Measurements from ENCODE around the gene FHIP1A.

Gene FHIP1A

GRCh38 chr4:151408630-151409469 is at the start of gene FHIP1A:
Gene FHIP1A, plus strand, starts transcription at chr4:151409176. Its CDS starts 157,084 bp downstream, at chr4:151566260.
- CTCF ChIA-PET: interaction anchor here (0.6 kb wide), 1 partner anchor 14 kb away, joined by 3 read pairs; no protein-coding TSS in a partner anchor
- POLR2A ChIA-PET: no interaction called here
- DNase-seq (ENCODE audit: extremely low spot score): peak; percentile 86
- TF ChIP-seq, protein P1, sequence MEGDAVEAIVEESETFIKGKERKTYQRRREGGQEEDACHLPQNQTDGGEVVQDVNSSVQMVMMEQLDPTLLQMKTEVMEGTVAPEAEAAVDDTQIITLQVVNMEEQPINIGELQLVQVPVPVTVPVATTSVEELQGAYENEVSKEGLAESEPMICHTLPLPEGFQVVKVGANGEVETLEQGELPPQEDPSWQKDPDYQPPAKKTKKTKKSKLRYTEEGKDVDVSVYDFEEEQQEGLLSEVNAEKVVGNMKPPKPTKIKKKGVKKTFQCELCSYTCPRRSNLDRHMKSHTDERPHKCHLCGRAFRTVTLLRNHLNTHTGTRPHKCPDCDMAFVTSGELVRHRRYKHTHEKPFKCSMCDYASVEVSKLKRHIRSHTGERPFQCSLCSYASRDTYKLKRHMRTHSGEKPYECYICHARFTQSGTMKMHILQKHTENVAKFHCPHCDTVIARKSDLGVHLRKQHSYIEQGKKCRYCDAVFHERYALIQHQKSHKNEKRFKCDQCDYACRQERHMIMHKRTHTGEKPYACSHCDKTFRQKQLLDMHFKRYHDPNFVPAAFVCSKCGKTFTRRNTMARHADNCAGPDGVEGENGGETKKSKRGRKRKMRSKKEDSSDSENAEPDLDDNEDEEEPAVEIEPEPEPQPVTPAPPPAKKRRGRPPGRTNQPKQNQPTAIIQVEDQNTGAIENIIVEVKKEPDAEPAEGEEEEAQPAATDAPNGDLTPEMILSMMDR (IDR thresholded peaks at IDR 0.05; ENCODE audit: control extremely low read depth, extremely low read depth, low read depth, missing control alignments): no peak

DNA sequence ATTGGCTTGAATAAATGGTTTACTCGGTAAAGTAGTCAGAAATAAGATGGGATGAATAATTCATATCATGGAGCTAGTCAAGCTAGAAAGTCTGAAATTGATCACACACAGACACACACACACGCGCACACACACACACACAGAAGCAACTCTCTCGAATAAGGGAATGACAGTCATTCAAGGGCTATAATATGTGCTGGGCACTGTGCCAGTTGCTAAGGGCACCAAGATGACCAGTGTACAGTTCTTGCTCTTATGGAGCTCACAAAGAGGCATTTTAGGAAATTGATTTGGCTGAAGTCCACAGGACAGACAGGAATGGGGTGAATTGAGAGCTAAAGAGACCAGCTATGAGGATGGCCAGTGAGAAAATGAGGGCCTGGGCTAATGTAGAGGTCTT is 49.4 kb upstream of the FHIP1A start:
- CTCF ChIA-PET: interaction anchor here (1.1 to 1.7 kb wide), 3 partner anchors 19 to 83 kb away, joined by 3 to 5 read pairs (median 5); partner anchors contain the start of gene PRSS48
- DNase-seq (ENCODE audit: extremely low spot score): no peak
- POLR2A ChIA-PET: no interaction called here
- TF ChIP-seq, protein P1 (IDR thresholded peaks at IDR 0.05; ENCODE audit: control extremely low read depth, extremely low read depth, low read depth, missing control alignments): no peak

DNA sequence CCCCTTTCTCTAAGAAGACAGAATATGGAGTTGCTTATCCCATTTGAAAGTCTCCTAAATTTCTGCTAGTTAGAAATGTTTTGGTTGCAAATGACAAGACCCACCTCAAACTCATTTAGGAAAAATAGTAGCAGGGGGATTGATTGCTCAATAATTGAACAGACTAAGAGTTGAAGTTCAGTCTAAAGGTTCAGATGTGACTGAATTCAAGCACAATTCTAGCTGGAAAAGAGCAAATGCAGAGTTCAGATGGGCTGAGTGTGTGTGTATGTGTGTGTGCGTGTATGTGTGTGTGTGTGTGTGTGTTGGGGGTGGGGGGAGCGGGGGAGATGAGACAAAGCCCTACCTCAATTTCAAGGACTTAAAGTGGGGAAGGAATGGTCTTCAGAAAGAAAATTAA is 47.9 kb upstream of the FHIP1A start:
- CTCF ChIA-PET: no interaction called here
- no peak for DNase-seq (ENCODE audit: extremely low spot score)
- POLR2A ChIA-PET: no interaction called here
- TF ChIP-seq, protein P1 (IDR thresholded peaks at IDR 0.05; ENCODE audit: control extremely low read depth, extremely low read depth, low read depth, missing control alignments): no peak

GRCh38 chr4:151361966-151362365 is 47.0 kb upstream of the FHIP1A start:
- ChIA-PET CTCF (interaction anchor here (1.3 to 1.7 kb wide), 7 partner anchors 7 to 504 kb away, joined by 3 to 6 read pairs (median 4); partner anchors contain the start of gene PRSS48), POLR2A (no interaction called here)
- TF ChIP-seq, protein P1 (IDR thresholded peaks at IDR 0.05; ENCODE audit: control extremely low read depth, extremely low read depth, low read depth, missing control alignments): no peak
- DNase-seq (ENCODE audit: extremely low spot score): no peak

DNA sequence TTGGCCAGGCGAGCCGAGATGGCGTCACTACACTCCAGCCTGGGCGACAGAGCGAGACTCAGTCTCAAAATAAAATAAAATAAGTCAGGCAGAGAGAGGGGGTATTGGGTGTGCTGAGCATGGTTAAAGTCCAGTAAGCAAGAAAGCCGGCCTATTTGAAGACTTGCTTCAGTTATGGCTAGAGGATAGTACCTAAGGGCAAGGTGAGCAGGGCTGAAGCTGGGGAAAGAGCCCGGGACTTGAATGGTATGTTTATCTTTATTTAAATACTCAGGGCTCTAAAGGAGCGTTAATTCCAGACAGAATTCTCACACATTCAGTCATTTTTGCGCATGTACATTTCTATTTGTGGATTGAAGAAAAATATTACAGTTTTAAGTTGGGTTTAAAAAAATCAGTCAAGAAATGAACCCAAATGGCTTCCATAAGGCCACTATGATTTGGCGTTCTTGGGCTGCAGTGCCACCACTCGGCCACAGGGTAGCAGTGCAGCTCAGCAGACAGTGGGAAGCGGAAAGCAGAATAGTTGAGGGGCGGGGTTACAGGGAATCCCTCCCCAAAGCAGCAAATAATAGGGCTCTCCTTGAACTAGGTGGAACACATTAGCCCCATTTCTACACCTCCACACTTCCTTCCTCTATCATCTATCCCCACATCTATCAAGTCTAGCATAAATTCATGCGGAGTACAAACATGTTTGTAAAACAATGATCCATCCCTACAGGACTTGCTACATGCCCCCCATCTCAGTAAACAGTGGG is 46.4 kb upstream of the FHIP1A start:
- DNase-seq (ENCODE audit: extremely low spot score): peak; percentile 83
- ChIA-PET POLR2A (no interaction called here), CTCF (interaction anchor here (0.9 to 1.7 kb wide), 8 partner anchors 8 to 503 kb away, joined by 3 to 6 read pairs (median 4); partner anchors contain the start of gene PRSS48)
- TF ChIP-seq, protein P1 (IDR thresholded peaks at IDR 0.05; ENCODE audit: control extremely low read depth, extremely low read depth, low read depth, missing control alignments): peak; percentile 99

- CTCF ChIA-PET: no interaction called here
- TF ChIP-seq, protein P1 (IDR thresholded peaks at IDR 0.05; ENCODE audit: control extremely low read depth, extremely low read depth, low read depth, missing control alignments): no peak
- POLR2A ChIA-PET: no interaction called here
- DNase-seq (ENCODE audit: extremely low spot score): no peak
These were observed 32.4 kb upstream of the FHIP1A start for GRCh38 chr4:151376540-151376939.
